ENCODE results near the gene ZSCAN5B. TPM values are rescaled to one million over a fixed set of nuclear protein-coding genes. Genes with fewer than 3 reads are reported as not detected.
"Not testable (repeated sequence)": the region's sequence is repeated elsewhere in the genome, so short reads cannot be mapped to it uniquely, and the experiment has no call there.

The ZSCAN5B gene
- total RNA-seq, 2 donors from 2014 or later = not detected

DNA sequence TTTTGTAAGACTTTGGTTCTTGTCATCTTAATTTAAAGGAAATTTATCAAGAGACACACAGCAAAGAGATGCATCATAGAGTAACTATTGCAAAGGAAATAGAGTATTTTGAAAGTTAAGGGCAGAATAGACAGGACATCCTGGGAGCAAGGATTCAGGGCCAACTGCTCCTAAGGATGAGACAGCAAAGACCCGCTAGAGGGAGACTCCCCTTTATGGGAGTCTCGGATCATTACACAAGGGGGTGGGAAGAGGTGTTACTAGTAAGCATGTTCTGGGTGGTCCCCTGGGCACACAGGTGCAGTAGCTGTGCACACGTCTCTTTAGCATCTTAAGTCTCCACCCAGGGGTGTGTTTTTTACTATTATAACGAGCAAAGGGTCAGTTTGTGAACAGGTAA, 14.1 kb upstream of the ZSCAN5B start:
- TF ChIP-seq, protein P1, sequence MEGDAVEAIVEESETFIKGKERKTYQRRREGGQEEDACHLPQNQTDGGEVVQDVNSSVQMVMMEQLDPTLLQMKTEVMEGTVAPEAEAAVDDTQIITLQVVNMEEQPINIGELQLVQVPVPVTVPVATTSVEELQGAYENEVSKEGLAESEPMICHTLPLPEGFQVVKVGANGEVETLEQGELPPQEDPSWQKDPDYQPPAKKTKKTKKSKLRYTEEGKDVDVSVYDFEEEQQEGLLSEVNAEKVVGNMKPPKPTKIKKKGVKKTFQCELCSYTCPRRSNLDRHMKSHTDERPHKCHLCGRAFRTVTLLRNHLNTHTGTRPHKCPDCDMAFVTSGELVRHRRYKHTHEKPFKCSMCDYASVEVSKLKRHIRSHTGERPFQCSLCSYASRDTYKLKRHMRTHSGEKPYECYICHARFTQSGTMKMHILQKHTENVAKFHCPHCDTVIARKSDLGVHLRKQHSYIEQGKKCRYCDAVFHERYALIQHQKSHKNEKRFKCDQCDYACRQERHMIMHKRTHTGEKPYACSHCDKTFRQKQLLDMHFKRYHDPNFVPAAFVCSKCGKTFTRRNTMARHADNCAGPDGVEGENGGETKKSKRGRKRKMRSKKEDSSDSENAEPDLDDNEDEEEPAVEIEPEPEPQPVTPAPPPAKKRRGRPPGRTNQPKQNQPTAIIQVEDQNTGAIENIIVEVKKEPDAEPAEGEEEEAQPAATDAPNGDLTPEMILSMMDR (conservative IDR thresholded peaks at IDR 0.05) = peak; percentile 48
- H3K9me3 ChIP-seq (ENCODE audit: control insufficient read depth, low read length) = no peaks in the 10 kb centered on the region
- Mint-ChIP-seq H3K9me3 (no peaks in the 10 kb centered on the region), H3K36me3 (ENCODE audit: low read depth) (no peaks in the 10 kb centered on the region), H3K4me1 (no peaks in the 10 kb centered on the region), H3K27ac (no peak overlapping the region), H3K27me3 (ENCODE audit: insufficient read depth) (peaks cover 26% of the 10 kb centered on the region), H3K4me3 (no peak overlapping the region)
- H3K4me1 ChIP-seq (ENCODE audit: control insufficient read depth, insufficient read depth, low read length) = no peaks in the 10 kb centered on the region
- WGBS, 2 experiments (ENCODE audit: insufficient coverage in 1 of 2, insufficient read length in 1 of 2) = 73 to 76% methylated on average over 3 to 4 of the region's 4 CpGs
- no peaks in the 10 kb centered on the region for H3K27me3 ChIP-seq (ENCODE audit: control insufficient read depth, insufficient read depth, low read length, poor library complexity, severe bottlenecking)
- H3K36me3 ChIP-seq (ENCODE audit: control insufficient read depth, insufficient read depth, low read length) = no peaks in the 10 kb centered on the region
- H3K27ac ChIP-seq (ENCODE audit: low read depth, low read length) = no peak overlapping the region
- DNase-seq = no peak
- no peak overlapping the region for H3K4me3 ChIP-seq (ENCODE audit: low read length)
- no peak overlapping the region for H3K9ac ChIP-seq (ENCODE audit: extremely low read depth, low read length, poor library complexity, severe bottlenecking)

DNA sequence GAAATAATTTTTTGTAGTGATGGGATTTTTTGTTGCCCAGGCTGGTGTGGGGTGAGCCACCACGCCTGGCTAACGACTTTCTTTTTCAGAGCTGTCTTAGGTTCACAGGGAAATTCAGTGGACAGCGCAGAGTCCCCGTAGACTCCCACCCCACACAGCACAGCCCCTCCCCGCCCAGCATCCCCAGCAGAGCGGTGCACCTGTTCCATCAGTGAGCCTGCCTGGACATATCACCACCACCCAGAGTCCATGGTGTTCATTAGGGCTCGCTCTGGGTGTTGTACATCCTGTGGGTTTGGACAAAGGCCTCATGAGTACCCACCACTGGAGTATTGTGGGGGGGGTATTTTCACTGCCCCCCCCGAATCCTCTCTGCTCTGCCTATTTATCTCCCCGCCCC, 12.5 kb upstream of the ZSCAN5B start:
- H3K4me1 ChIP-seq (ENCODE audit: control insufficient read depth, insufficient read depth, low read length); H3K4me1 Mint-ChIP-seq; H3K9me3 Mint-ChIP-seq; H3K4me3 Mint-ChIP-seq; H3K27ac ChIP-seq (ENCODE audit: low read depth, low read length); H3K27me3 ChIP-seq (ENCODE audit: control insufficient read depth, insufficient read depth, low read length, poor library complexity, severe bottlenecking); H3K9ac ChIP-seq (ENCODE audit: extremely low read depth, low read length, poor library complexity, severe bottlenecking); H3K36me3 ChIP-seq (ENCODE audit: control insufficient read depth, insufficient read depth, low read length); H3K36me3 Mint-ChIP-seq (ENCODE audit: low read depth); H3K27ac Mint-ChIP-seq; H3K4me3 ChIP-seq (ENCODE audit: low read length); DNase-seq; H3K9me3 ChIP-seq (ENCODE audit: control insufficient read depth, low read length): not testable (repeated sequence)
- WGBS, 2 experiments (ENCODE audit: insufficient coverage in 1 of 2, insufficient read length in 1 of 2) = 92% methylated on average over 8 of the region's 9 CpGs; no CpG with 5 or more reads in 1 of the 2 experiments
- H3K27me3 Mint-ChIP-seq (ENCODE audit: insufficient read depth) = peaks cover 32% of the 10 kb centered on the region

DNA sequence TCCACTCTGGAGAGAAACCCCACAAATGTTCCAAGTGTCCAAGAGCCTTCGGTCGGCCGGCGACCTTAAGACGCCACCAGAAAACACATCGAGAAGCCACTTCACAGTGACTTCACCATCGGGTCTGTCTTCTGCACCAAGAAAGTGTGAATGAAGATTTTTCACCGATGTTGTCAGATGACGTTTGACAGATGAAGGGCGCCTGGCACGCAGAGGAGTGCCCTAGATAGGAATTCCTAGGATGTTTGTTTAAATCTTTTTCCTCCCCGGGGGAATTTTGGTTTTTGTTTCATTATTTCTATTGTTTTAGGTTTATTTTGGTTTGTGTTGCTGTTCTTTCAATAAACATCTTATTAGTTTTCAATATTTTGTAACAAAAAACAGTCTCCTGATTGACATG, 11.5 kb upstream of the ZSCAN5B start:
- H3K4me1 Mint-ChIP-seq = no peaks in the 10 kb centered on the region
- Histone ChIP-seq H3K4me1 (ENCODE audit: control insufficient read depth, insufficient read depth, low read length) (no peaks in the 10 kb centered on the region), H3K27me3 (ENCODE audit: control insufficient read depth, insufficient read depth, low read length, poor library complexity, severe bottlenecking) (no peaks in the 10 kb centered on the region), H3K36me3 (ENCODE audit: control insufficient read depth, insufficient read depth, low read length) (no peaks in the 10 kb centered on the region), H3K4me3 (ENCODE audit: low read length) (no peak overlapping the region), H3K9me3 (ENCODE audit: control insufficient read depth, low read length) (no peaks in the 10 kb centered on the region), H3K9ac (ENCODE audit: extremely low read depth, low read length, poor library complexity, severe bottlenecking) (no peak overlapping the region), H3K27ac (ENCODE audit: low read depth, low read length) (no peak overlapping the region)
- no peak overlapping the region for H3K4me3 Mint-ChIP-seq
- TF ChIP-seq, protein P1 (conservative IDR thresholded peaks at IDR 0.05) = no peak
- no peaks in the 10 kb centered on the region for H3K9me3 Mint-ChIP-seq
- peaks cover 26% of the 10 kb centered on the region for H3K27me3 Mint-ChIP-seq (ENCODE audit: insufficient read depth)
- no peak overlapping the region for H3K27ac Mint-ChIP-seq
- DNase-seq = no peak
- H3K36me3 Mint-ChIP-seq (ENCODE audit: low read depth) = no peaks in the 10 kb centered on the region
- 93 to 98% methylated on average over 9 to 11 of the region's 12 CpGs for WGBS, 2 experiments (ENCODE audit: insufficient coverage in 1 of 2, insufficient read length in 1 of 2)

DNA sequence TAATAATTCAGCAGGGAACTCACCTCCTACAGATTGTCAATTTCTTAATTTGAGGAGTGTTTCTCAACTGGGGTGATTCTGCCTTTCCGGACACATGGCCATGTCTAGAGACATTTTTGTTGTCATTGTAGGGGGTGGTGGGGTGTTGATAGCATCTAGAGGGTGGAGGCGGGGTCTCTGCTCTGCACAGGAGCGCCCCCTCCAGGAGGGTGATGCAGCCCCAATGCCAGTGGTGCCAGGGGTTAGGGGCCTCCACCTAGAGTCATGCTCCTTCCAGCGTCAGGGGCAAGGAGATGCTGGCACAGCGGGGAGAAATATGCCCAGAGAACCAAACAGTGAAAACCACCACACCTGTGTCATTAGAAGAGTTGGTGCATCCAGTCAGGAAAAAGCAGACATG, 10.0 kb upstream of the ZSCAN5B start:
- not testable (repeated sequence) for H3K9me3 ChIP-seq (ENCODE audit: control insufficient read depth, low read length); H3K9ac ChIP-seq (ENCODE audit: extremely low read depth, low read length, poor library complexity, severe bottlenecking); H3K27ac ChIP-seq (ENCODE audit: low read depth, low read length); H3K27me3 ChIP-seq (ENCODE audit: control insufficient read depth, insufficient read depth, low read length, poor library complexity, severe bottlenecking); H3K36me3 Mint-ChIP-seq (ENCODE audit: low read depth); H3K4me3 Mint-ChIP-seq; H3K4me3 ChIP-seq (ENCODE audit: low read length); H3K27ac Mint-ChIP-seq; H3K9me3 Mint-ChIP-seq; DNase-seq; H3K36me3 ChIP-seq (ENCODE audit: control insufficient read depth, insufficient read depth, low read length); H3K4me1 ChIP-seq (ENCODE audit: control insufficient read depth, insufficient read depth, low read length); H3K4me1 Mint-ChIP-seq
- WGBS, 2 experiments (ENCODE audit: insufficient coverage in 1 of 2, insufficient read length in 1 of 2) = 87 to 100% methylated on average over 1 to 3 of the region's 5 CpGs
- TF ChIP-seq, protein P1 (conservative IDR thresholded peaks at IDR 0.05) = peak; percentile 39
- peaks cover 35% of the 10 kb centered on the region for H3K27me3 Mint-ChIP-seq (ENCODE audit: insufficient read depth)

Measured in endodermal cell (in vitro differentiated cells).